ENCODE results near the gene ADAMTS3. TPM values are rescaled to one million over a fixed set of nuclear protein-coding genes. Genes with fewer than 3 reads are reported as not detected.

Gene ADAMTS3
- 2.1 TPM for polyA plus RNA-seq (2013, experiment 1 of 2)
- polyA plus RNA-seq (2013, experiment 2 of 2) = 2.1 TPM

GRCh38 chr4:72568959-72569718 is at the start of gene ADAMTS3:
Gene ADAMTS3 (minus strand): TSS chr4:72569221. CDS start chr4:72568762, 459 bp downstream.
- under 1% methylated on average over 48 of the region's 59 CpGs for WGBS
- 0 out of 2 replicates have a peak, but pooled peaks cover 3% of the 10 kb centered on the region for H3K27me3 ChIP-seq (ENCODE audit: insufficient read depth, low read length)
- peaks cover 17% of the 10 kb centered on the region for H3K4me1 ChIP-seq (ENCODE audit: insufficient read depth, low read length)
- H3K4me3 ChIP-seq (ENCODE audit: low read length) = peak within 1 kb of the TSS; percentile 81
- peak within 1 kb of the TSS; percentile 71 for H3K9ac ChIP-seq (ENCODE audit: low read depth, low read length)
- no peaks in the 10 kb centered on the region for H3K9me3 ChIP-seq (ENCODE audit: insufficient read depth, low read depth, low read length)
- no peaks in the 10 kb centered on the region for H3K36me3 ChIP-seq (ENCODE audit: insufficient read depth, low read length)
- peak within 1 kb of the TSS; percentile 69; the same call in 1 of the 2 replicates for H3K27ac ChIP-seq (ENCODE audit: low read depth, low read length)

- no peaks in the 10 kb centered on the region for H3K4me1 ChIP-seq (ENCODE audit: insufficient read depth, low read length)
- no peak overlapping the region for H3K4me3 ChIP-seq (ENCODE audit: low read length)
- H3K36me3 ChIP-seq (ENCODE audit: insufficient read depth, low read length) = no peaks in the 10 kb centered on the region
- no peak overlapping the region for H3K9ac ChIP-seq (ENCODE audit: low read depth, low read length)
- H3K27me3 ChIP-seq (ENCODE audit: insufficient read depth, low read length) = no peaks in the 10 kb centered on the region
- WGBS = 84% methylated on average over 2 of the region's 2 CpGs
- H3K27ac ChIP-seq (ENCODE audit: low read depth, low read length) = no peak overlapping the region
- 0 out of 2 replicates have a peak, but pooled peaks cover 2% of the 10 kb centered on the region for H3K9me3 ChIP-seq (ENCODE audit: insufficient read depth, low read depth, low read length)
These were observed 44.9 kb upstream of the ADAMTS3 start for GRCh38 chr4:72613959-72614358.

GRCh38 chr4:72606751-72607150 is 37.7 kb upstream of the ADAMTS3 start:
- peaks cover 24% of the 10 kb centered on the region for H3K9me3 ChIP-seq (ENCODE audit: insufficient read depth, low read depth, low read length)
- no peaks in the 10 kb centered on the region for H3K36me3 ChIP-seq (ENCODE audit: insufficient read depth, low read length)
- no peaks in the 10 kb centered on the region for H3K27me3 ChIP-seq (ENCODE audit: insufficient read depth, low read length)
- H3K4me1 ChIP-seq (ENCODE audit: insufficient read depth, low read length) = no peaks in the 10 kb centered on the region
- 88% methylated on average over 2 of the region's 2 CpGs for whole genome bisulfite sequencing
- no peak overlapping the region for H3K27ac ChIP-seq (ENCODE audit: low read depth, low read length)
- no peak overlapping the region for H3K4me3 ChIP-seq (ENCODE audit: low read length)
- no peak overlapping the region for H3K9ac ChIP-seq (ENCODE audit: low read depth, low read length)

GRCh38 chr4:72604324-72604723 is 35.3 kb upstream of the ADAMTS3 start:
- H3K27me3 ChIP-seq (ENCODE audit: insufficient read depth, low read length) = no peaks in the 10 kb centered on the region
- no peaks in the 10 kb centered on the region for H3K36me3 ChIP-seq (ENCODE audit: insufficient read depth, low read length)
- no peak overlapping the region for H3K27ac ChIP-seq (ENCODE audit: low read depth, low read length)
- H3K9me3 ChIP-seq (ENCODE audit: insufficient read depth, low read depth, low read length) = peaks cover 24% of the 10 kb centered on the region
- H3K4me1 ChIP-seq (ENCODE audit: insufficient read depth, low read length) = no peaks in the 10 kb centered on the region
- WGBS = 94% methylated on average over 2 of the region's 2 CpGs
- no peak overlapping the region for H3K9ac ChIP-seq (ENCODE audit: low read depth, low read length)
- no peak overlapping the region for H3K4me3 ChIP-seq (ENCODE audit: low read length)

- no peak overlapping the region for H3K27ac ChIP-seq (ENCODE audit: low read depth, low read length)
- no peaks in the 10 kb centered on the region for H3K36me3 ChIP-seq (ENCODE audit: insufficient read depth, low read length)
- no peaks in the 10 kb centered on the region for H3K4me1 ChIP-seq (ENCODE audit: insufficient read depth, low read length)
- H3K4me3 ChIP-seq (ENCODE audit: low read length) = no peak overlapping the region
- WGBS = 91% methylated on average over 2 of the region's 3 CpGs
- H3K9me3 ChIP-seq (ENCODE audit: insufficient read depth, low read depth, low read length) = peaks cover 24% of the 10 kb centered on the region
- no peak overlapping the region for H3K9ac ChIP-seq (ENCODE audit: low read depth, low read length)
- H3K27me3 ChIP-seq (ENCODE audit: insufficient read depth, low read length) = no peaks in the 10 kb centered on the region
These were observed 33.7 kb upstream of the ADAMTS3 start for GRCh38 chr4:72602396-72603376.

- Histone ChIP-seq H3K27ac (ENCODE audit: low read depth, low read length) (no peak overlapping the region), H3K9me3 (ENCODE audit: insufficient read depth, low read depth, low read length) (peaks cover 13% of the 10 kb centered on the region; the same call in 1 of the 2 replicates), H3K4me3 (ENCODE audit: low read length) (no peak overlapping the region), H3K4me1 (ENCODE audit: insufficient read depth, low read length) (no peaks in the 10 kb centered on the region), H3K27me3 (ENCODE audit: insufficient read depth, low read length) (no peaks in the 10 kb centered on the region), H3K9ac (ENCODE audit: low read depth, low read length) (no peak overlapping the region), H3K36me3 (ENCODE audit: insufficient read depth, low read length) (no peaks in the 10 kb centered on the region)
- WGBS = 79% methylated on average over 10 of the region's 11 CpGs
These were observed 22.8 kb upstream of the ADAMTS3 start for GRCh38 chr4:72591547-72592454.

- WGBS = 87% methylated on average over 2 of the region's 2 CpGs
- Histone ChIP-seq H3K27me3 (ENCODE audit: insufficient read depth, low read length) (no peaks in the 10 kb centered on the region), H3K9me3 (ENCODE audit: insufficient read depth, low read depth, low read length) (no peaks in the 10 kb centered on the region), H3K36me3 (ENCODE audit: insufficient read depth, low read length) (no peaks in the 10 kb centered on the region), H3K4me1 (ENCODE audit: insufficient read depth, low read length) (no peaks in the 10 kb centered on the region), H3K27ac (ENCODE audit: low read depth, low read length) (no peak overlapping the region), H3K4me3 (ENCODE audit: low read length) (no peak overlapping the region), H3K9ac (ENCODE audit: low read depth, low read length) (no peak overlapping the region)
These were observed 18.3 kb upstream of the ADAMTS3 start for GRCh38 chr4:72587334-72587733.

GRCh38 chr4:72582853-72583252 is 13.8 kb upstream of the ADAMTS3 start:
- H3K36me3 ChIP-seq (ENCODE audit: insufficient read depth, low read length) = no peaks in the 10 kb centered on the region
- no peaks in the 10 kb centered on the region for H3K4me1 ChIP-seq (ENCODE audit: insufficient read depth, low read length)
- H3K27ac ChIP-seq (ENCODE audit: low read depth, low read length) = no peak overlapping the region
- H3K4me3 ChIP-seq (ENCODE audit: low read length) = no peak overlapping the region
- H3K27me3 ChIP-seq (ENCODE audit: insufficient read depth, low read length) = no peaks in the 10 kb centered on the region
- no peak overlapping the region for H3K9ac ChIP-seq (ENCODE audit: low read depth, low read length)
- 4% methylated on average over 2 of the region's 2 CpGs for WGBS
- no peaks in the 10 kb centered on the region for H3K9me3 ChIP-seq (ENCODE audit: insufficient read depth, low read depth, low read length)

GRCh38 chr4:72577211-72577610 is 8.2 kb upstream of the ADAMTS3 start:
- no peaks in the 10 kb centered on the region for H3K4me1 ChIP-seq (ENCODE audit: insufficient read depth, low read length)
- 98% methylated on average over 6 of the region's 6 CpGs for WGBS

GRCh38 chr4:72571337-72571736 is 2.3 kb upstream of the ADAMTS3 start:
- H3K27me3 ChIP-seq (ENCODE audit: insufficient read depth, low read length) = 0 out of 2 replicates have a peak, but pooled peaks cover 3% of the 10 kb centered on the region
- H3K9me3 ChIP-seq (ENCODE audit: insufficient read depth, low read depth, low read length) = no peaks in the 10 kb centered on the region
- H3K27ac ChIP-seq (ENCODE audit: low read depth, low read length) = no peak overlapping the region
- no peaks in the 10 kb centered on the region for H3K36me3 ChIP-seq (ENCODE audit: insufficient read depth, low read length)
- H3K4me1 ChIP-seq (ENCODE audit: insufficient read depth, low read length) = peaks cover 17% of the 10 kb centered on the region
- WGBS = 84% methylated on average over 6 of the region's 6 CpGs
- H3K4me3 ChIP-seq (ENCODE audit: low read length) = no peak overlapping the region
- no peak overlapping the region for H3K9ac ChIP-seq (ENCODE audit: low read depth, low read length)

More at GRCh38 chr4:72577211-72577610, 8.2 kb upstream of the ADAMTS3 start:
- Histone ChIP-seq H3K27ac (ENCODE audit: low read depth, low read length) (no peak overlapping the region), H3K36me3 (ENCODE audit: insufficient read depth, low read length) (no peaks in the 10 kb centered on the region), H3K4me3 (ENCODE audit: low read length) (no peak overlapping the region), H3K9me3 (ENCODE audit: insufficient read depth, low read depth, low read length) (no peaks in the 10 kb centered on the region), H3K27me3 (ENCODE audit: insufficient read depth, low read length) (no peaks in the 10 kb centered on the region), H3K9ac (ENCODE audit: low read depth, low read length) (no peak overlapping the region)
